NCI-H446 (cell line): ENCODE measurements around the gene CT83.

Experiments used
- DNase-seq, 2 experiments: peaks; one replicate each; lab custom pipeline; 2025; lab: John Stamatoyannopoulos, UW

The CT83 gene

GRCh38 chrX:116462822-116463221 lies at the start of gene CT83:
Gene CT83 (minus strand): TSS chrX:116462976. CDS start chrX:116462856, 120 bp downstream.
- no peak for DNase-seq

- DNase-seq, result no peak
These were observed 37.0 kb upstream of the CT83 start for GRCh38 chrX:116499780-116500179.

GRCh38 chrX:116493271-116493670 lies 30.5 kb upstream of the CT83 start:
- no peak for DNase-seq

GRCh38 chrX:116490104-116490503 lies 27.3 kb upstream of the CT83 start:
- DNase-seq, result peak in 1 of 2 experiments; percentile 1

GRCh38 chrX:116480059-116480458 lies 17.3 kb upstream of the CT83 start:
- no peak for DNase-seq

GRCh38 chrX:116449156-116449555 lies 13.6 kb downstream of the CT83 start:
- no peak for DNase-seq

GRCh38 chrX:116436358-116436816 lies 26.4 kb downstream of the CT83 start, which contains the start of gene SLC6A14:
Gene SLC6A14 (plus strand): TSS chrX:116436606. CDS start chrX:116436710, 104 bp downstream.
- DNase-seq, result no peak

- DNase-seq, result no peak
These were observed 27.2 kb downstream of the CT83 start for GRCh38 chrX:116435597-116435996.

GRCh38 chrX:116427978-116428377 lies 34.8 kb downstream of the CT83 start:
- DNase-seq, result no peak

- no peak for DNase-seq
These were observed 44.8 kb downstream of the CT83 start for GRCh38 chrX:116417968-116418367.

- DNase-seq, result no peak
These were observed 45.6 kb downstream of the CT83 start for GRCh38 chrX:116417214-116417613.

- no peak for DNase-seq
These were observed 49.5 kb downstream of the CT83 start for GRCh38 chrX:116413273-116413672.
